Stimulated activated CD4-positive, alpha-beta T cell treated with anti-CD3 and anti-CD28 coated beads, TNF-alpha, amount 100 ng/mL, for 1 hour (primary cell): ENCODE results near the gene GSE1.

Experiments used
- DNase-seq, 3 donors: peaks; one replicate each; pipeline ENCODE4 v3.0.0-alpha.2; 2020; ENCODE audit warnings: low read depth in 3 of 3, low spot score in 1 of 3

Gene GSE1

GRCh38 chr16:85573696-85574641, 39.2 kb upstream of the GSE1 start:
- no peak for DNase-seq

- no peak for DNase-seq
These were observed 38.2 kb upstream of the GSE1 start for GRCh38 chr16:85574672-85575475.

- DNase-seq = no peak
These were observed 37.2 kb upstream of the GSE1 start for GRCh38 chr16:85575920-85576319.

- no peak for DNase-seq
These were observed 36.2 kb upstream of the GSE1 start for GRCh38 chr16:85576944-85577343.

- DNase-seq = no peak
These were observed 35.1 kb upstream of the GSE1 start for GRCh38 chr16:85577899-85578598.

GRCh38 chr16:85578599-85578948, 34.5 kb upstream of the GSE1 start:
- DNase-seq = no peak

- DNase-seq = no peak
These were observed 33.9 kb upstream of the GSE1 start for GRCh38 chr16:85579191-85579590.

- no peak for DNase-seq
These were observed 33.1 kb upstream of the GSE1 start for GRCh38 chr16:85579923-85580580.

GRCh38 chr16:85580684-85581083, 32.4 kb upstream of the GSE1 start:
- no peak for DNase-seq

GRCh38 chr16:85582229-85582991, 30.7 kb upstream of the GSE1 start:
- no peak for DNase-seq

- no peak for DNase-seq
These were observed 29.5 kb upstream of the GSE1 start for GRCh38 chr16:85583491-85584181.

- DNase-seq = no peak
These were observed 28.9 kb upstream of the GSE1 start for GRCh38 chr16:85584267-85584666.

GRCh38 chr16:85584819-85585282, 28.3 kb upstream of the GSE1 start:
- DNase-seq = no peak

- DNase-seq = no peak
These were observed 27.4 kb upstream of the GSE1 start for GRCh38 chr16:85585711-85586110.

- DNase-seq = no peak
These were observed 26.6 kb upstream of the GSE1 start for GRCh38 chr16:85586380-85587104.

GRCh38 chr16:85587762-85588556, 25.2 kb upstream of the GSE1 start:
- no peak for DNase-seq

GRCh38 chr16:85588562-85589503, 24.3 kb upstream of the GSE1 start:
- no peak for DNase-seq
